CD4-positive, alpha-beta T cell treated with Interleukin-10 for 1 hour (primary cell): ENCODE results near the gene ASTN2.

Source experiments
- DNase-seq: peaks from one replicate; pipeline ENCODE4 v3.0.0-alpha.2; 2020

Gene ASTN2

GRCh38 chr9:117293206-117294114 is 121.4 kb downstream of the ASTN2 start:
- DNase-seq = no peak

DNA sequence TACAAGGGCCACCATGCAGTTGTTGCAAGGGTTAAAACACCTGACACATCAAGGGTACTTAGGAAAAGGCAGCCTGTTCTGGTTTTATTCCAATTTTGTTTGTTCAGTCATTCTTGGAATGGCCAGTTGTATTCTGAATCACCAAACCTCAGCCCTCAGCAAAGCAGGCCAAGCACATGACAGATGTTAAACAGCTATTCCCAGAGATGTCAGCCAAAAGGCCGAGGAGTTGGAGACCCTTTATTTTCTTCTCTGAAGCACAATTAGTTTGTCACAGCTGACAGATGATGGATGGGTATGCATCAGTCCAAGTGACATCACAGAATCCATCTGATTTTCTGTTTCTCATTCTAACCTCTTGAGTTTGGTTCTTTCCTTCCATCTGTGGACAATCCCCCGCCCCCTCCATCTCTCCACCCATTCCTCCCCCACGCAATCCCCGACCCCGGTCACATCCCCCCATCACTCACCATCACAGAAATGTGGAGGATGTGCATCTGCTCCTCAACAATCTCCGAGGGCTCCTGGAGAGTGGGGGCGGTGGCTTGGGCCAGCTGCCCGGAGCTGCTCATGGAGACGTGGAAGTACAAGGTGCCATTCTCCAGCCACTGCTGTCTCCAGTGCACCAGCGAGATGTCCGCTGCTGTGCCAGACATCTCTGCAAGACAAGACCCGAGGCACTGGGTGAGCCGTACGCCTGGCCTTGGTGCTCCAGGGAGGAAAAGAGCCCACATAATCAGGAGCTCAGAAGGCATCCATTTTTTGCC is 123.8 kb downstream of the ASTN2 start:
- DNase-seq = no peak

GRCh38 chr9:117290306-117290840 is 124.5 kb downstream of the ASTN2 start:
- DNase-seq = no peak

DNA sequence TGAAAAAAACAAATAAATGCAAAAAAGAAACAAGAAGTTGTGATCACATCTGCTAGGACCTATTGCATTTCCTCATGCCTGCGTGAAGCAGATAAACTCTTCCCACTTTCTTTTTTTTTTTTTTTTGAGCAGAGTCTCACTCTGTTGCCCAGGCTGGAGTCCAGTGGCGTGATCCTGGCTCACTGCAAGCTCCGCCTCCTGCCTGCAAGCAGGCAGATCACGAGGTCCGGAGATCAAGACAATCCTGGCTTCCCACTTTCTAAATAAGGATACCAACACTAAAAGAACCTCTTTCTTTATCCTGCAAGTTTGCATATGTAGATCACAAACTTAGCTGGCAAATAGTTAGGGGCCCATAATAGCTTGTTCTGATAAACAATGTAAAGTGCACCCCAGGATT is 128.6 kb downstream of the ASTN2 start:
- DNase-seq = no peak

- no peak for DNase-seq
Measured at GRCh38 chr9:117284414-117284813, 130.4 kb downstream of the ASTN2 start.

- no peak for DNase-seq
Measured at GRCh38 chr9:117282541-117282940, 132.3 kb downstream of the ASTN2 start.

GRCh38 chr9:117278471-117279035 is 136.3 kb downstream of the ASTN2 start:
- no peak for DNase-seq

DNA sequence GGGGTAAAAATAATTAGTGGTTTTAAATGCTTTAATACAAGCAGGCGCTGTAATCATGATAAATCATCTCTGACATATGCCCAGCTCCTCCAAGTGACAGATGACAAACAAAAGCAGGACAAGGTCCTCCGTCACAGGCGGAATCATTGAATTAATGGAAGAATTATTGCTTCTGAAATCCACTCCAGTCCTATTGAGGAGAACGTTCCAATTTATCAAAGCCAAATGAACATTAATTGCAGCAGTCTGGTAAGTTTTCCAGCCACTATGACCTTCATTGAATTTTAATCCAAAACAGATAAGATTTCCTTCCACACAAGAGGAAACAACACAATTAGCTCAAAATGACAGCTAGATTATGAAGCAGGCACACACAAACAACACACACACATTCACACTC is 136.8 kb downstream of the ASTN2 start:
- no peak for DNase-seq

DNA sequence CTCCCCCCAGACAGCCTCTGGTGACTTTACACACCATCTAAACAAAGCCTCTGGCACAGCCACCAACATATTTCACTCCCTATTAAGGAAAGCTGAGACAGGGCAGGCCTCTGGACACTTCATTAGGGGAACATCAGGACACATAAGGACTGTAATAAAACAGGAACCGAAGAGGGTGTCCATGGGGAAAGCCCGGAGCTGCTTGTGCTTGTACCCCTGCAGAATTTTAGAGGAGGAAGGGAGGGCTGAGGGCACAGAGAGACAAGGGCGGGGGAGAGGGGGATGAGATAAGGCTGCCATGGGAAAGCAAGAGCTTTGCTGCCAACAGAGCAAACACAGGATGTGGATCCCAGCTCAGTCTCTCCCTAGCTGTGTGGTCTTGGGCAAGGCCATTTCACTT is 138.4 kb downstream of the ASTN2 start:
- no peak for DNase-seq

DNA sequence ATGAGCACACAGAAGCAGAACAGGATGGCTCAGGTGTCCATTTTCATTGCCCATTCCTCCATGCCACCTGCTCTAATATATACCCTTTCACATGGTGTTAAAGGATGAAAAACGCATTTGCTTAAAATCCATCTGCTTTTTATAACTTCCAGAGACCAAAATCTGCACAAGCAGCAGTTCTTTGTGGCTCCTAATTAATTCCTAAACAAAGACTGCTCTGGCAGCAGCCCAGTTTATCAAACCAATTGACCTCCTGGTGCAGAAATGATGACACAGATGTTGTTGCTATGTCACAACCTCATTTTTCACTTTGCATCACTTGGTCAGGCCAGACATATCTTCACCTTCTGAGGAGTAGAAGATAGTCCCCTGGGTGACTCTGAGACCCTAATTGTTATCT is 141.2 kb downstream of the ASTN2 start:
- DNase-seq = no peak

GRCh38 chr9:117268847-117269446 is 145.9 kb downstream of the ASTN2 start:
- DNase-seq = no peak

DNA sequence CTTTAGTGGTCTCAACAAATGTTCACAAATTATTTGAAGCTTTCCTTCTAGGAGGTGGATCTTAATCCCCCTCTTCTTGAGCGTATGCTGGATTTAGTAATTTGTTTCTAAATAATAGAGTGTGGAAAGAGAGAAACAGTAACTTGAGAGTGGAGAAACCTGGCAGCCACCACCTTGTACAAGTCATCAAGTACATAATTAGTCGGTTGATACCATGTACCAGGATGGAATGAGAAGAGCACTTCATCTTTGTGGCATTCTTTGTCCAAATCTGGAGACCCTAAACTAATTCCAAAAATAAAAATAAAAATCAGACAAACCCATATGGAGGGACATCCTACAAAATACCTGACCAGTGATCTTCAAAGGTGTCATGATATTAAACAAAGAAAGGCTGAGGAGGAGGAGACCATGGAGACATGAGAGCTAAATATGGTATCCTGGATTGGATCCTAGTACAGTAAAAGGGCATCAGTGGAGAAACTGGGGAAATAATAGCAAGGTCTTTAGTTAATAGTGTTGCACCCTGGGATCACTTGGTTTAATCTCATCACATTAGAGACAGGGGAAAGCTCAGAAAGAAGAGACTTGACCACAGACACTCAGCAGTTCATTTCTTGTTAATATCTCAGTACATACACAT is 147.9 kb downstream of the ASTN2 start:
- DNase-seq = no peak

GRCh38 chr9:117265253-117265652 is 149.6 kb downstream of the ASTN2 start:
- no peak for DNase-seq

DNA sequence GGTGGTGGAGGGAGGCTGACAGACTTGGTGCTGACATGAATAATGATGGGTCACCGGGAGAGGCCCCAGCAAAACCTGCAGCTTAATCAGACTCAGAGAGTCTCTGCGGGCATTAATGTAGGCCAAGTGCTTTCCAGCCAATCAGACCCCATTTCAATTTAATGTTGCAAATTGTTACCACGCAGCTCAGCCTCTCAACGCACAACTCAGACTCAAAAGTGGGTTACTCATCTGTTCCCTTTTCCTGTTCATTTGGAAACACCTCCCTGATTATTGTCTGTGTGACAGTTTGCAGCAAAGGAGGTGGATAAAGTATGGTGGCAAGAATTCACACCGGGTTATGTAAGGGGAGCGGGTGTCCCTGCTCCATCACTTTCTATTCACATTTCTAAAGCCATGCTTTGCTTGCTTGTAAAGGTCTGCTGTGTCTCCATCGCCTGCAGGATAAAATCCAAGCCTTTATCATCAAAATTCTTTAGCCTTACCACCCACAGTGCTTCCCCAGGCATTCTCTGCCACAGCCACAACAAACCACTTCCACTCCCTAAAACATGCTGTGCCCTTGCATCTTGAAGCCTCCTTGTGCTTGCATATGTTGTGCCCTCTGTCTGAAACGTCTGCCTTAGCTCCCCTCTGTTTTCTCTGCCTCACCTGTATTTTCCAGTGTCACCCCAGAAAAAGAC is 156.5 kb downstream of the ASTN2 start:
- DNase-seq = no peak

DNA sequence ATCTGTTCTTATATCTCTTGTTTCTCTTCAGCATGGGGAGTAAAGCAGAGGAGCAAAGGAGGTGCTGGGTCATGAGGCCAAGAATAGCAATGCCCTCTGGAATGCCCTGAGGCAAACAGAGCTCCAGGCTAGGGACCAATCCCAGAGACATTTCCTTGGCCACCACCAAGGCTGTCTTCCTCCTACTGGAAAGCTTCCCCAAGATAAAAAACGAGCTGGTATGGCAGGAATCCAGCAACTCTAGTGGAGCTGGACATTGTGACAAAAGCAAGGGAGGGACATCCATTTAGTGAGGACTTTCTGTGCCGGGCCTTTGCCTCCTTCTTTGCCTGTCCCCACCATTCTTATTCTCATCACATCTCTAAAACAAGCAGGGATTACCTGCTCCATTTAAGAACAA is 161.6 kb downstream of the ASTN2 start:
- DNase-seq = no peak

DNA sequence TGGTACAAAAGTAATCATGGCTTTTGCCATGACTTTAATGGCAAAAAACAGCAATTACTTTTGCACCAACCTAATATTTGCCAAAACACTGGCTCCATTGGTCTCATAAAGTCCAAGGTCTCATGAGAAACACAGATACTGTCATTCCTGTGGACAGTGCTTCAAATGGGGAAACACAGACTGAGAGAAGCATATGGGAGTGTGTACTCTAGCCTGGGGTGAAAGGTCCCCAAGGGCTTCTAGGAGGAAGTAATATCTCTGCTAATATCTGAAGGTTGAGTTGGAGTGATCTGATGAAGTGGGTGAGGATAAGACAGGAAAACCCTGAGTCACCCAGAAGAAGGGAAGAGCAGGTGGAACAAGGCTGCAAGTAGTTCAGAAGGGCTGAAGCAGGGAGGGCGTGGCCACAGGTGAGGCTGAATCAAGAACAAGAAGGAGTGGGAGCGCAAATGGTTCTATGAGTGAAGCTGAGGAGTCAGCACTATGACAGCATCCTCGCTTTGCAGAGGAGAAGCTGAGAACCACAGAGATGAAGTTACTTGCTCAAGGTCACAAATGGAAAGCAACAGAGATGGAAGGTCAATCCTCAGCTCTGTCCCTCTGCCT is 164.1 kb downstream of the ASTN2 start:
- DNase-seq = no peak

DNA sequence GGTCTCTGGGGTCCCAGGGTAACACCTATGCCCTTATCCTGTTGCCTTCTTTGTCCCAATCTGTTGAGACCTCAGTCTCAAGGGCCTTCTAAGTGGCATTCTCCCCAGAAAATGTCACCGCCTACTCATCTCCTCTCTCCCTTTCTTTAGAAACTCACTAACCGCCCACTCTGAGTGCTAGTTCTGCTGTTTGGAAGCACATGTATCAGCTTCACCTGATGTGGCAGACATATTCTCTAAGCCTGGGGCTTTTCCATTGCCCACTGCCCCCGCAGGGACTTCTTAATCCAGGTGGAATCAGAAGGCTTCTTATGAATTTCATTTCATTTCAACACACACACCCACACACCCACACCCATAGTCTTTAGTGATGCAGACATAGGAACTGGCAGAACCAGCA is 165.1 kb downstream of the ASTN2 start:
- no peak for DNase-seq

GRCh38 chr9:117247266-117247665 is 167.6 kb downstream of the ASTN2 start:
- no peak for DNase-seq

DNA sequence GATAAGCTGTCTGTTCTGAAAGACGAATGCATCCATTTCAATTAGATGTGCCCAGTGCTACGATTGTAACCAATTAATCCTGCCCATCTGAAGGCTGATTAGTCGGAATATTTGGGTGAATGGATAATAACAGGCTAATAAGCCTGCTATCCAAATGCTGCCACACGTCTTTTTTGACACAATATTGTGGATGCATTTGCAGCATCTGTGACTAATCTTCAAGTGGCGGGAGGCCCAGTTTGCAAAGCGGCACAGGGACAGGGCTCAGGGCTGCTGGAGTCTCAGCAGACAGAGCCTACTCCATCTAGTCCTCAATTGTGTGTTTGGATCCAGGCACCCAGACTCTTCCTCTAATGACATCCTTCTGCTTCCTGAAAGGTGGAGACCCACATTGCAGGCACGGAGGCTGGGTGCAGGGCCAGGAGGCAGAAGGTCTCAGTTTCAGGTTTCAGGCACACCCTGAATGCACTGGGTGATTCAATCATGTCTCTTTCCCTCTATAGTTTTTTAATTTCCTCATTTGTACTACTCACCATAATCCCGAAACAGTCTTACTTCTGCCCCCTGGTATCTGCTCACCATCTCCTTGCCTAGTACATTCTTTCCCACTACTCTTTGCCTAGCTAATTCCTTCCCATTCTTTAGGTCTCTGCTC is 169.6 kb downstream of the ASTN2 start:
- DNase-seq = no peak

DNA sequence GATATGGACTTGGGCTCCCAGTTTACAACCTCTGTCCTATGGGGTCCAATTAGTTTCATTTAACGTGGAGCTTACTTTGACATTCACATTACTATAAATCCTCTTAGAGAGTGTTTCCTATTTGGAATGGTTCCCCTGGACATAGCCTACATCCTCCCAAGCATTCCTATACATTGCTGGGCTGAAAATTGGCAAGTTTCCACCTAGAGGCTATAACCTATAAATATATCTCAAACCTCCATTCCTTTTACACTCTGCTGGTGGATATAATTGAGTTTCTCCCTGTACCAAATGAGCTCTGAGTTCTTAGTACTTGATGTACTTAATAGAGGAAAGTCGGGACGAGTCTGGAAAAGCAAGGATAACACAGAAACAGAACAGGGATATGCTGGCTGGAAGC is 172.8 kb downstream of the ASTN2 start:
- no peak for DNase-seq

DNA sequence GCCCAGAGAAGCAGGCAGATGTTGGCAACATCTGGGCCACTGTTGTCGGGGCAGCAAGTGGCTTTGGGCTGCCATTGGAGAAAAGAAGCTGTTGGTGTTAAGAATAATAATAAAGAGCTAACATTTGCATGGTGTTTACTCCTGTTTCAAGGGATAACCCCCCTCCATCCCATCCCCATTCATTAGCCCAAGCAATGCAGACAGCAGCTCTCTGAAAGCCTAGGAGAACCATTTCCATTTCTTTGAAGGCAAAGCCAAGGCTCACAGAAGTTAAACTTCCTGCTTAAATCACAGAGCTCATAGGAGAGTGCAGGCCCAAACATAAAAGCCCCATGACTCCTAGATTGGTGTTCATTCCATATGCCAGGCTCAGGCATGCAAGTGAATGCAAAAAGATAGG is 175.4 kb downstream of the ASTN2 start:
- no peak for DNase-seq
